HTR-8/SVneo (cell line): ENCODE results near the gene CDK5RAP3.
"Not testable (repeated sequence)": the region's sequence is repeated elsewhere in the genome, so short reads cannot be mapped to it uniquely, and the experiment has no call there.

Experiments
- DNase-seq: peaks from one replicate; pipeline ENCODE4 v3.0.0; 2011; ENCODE audit warnings: low spot score, mixed read lengths; ENCODE audit not compliant: insufficient read length
- FAIRE-seq: peaks from 2 replicates; lab custom pipeline; 2011; peaks lifted over from hg19 to GRCh38; lab: Jason Lieb, UNC

The CDK5RAP3 gene

GRCh38 chr17:48014595-48015111 lies 43.7 kb downstream of the CDK5RAP3 start:
- FAIRE-seq (no peak), DNase-seq (no peak)

DNA sequence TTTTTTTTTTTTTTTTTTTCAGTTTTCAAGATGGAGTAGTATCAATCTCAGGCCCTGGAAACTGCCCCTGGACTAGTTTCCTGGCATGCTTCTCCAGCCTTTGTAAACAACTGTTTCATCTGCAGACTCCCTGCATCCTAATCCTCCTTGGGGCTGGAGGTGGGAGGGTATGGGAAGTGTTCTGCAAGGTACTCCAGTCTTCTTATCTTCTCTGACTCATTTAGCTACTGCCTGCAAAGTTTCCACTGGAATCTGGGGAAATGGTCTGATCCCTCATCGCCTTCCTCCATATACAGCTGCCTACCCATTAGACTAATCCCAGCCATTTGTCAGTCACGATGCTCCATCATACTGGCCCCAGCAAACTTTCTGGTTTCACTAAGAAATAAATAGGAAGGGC lies 45.2 kb downstream of the CDK5RAP3 start:
- DNase-seq (no peak), FAIRE-seq (no peak)

DNA sequence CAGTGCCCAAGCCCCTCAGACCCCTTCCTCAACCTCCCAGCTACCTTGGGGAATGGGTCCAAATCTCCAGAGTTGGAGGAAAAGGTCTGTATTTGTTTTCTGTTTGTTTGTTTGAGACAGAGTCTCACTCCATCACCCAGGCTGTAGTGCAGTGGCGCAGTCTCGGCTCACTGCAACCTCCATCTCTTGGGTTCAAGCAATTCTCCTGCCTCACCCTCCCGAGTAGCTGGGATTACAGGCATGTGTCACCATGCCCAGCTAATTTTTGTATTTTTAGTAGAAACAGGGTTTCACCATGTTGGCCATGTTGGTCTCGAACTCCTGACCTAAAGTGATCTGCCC lies 46.9 kb downstream of the CDK5RAP3 start:
- not testable (repeated sequence) for FAIRE-seq, DNase-seq

DNA sequence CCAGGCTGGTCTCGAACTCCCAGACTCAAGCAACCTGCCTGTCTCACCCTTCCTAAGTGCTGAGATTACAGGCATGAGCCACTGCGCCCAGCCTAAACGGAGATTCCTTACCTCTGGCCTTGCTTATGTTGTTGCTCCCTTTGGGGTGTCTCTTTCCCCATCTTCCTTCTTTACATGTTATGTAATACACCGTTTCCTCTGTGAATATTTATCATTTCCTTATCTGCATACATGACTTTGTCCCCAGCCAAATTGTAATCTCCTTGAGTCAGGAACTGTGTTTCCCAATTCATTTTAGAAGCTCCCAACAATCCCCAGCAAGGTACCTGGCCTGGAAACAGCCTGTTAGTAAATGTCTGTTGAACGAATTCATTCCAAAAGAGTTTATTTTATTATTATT lies 51.0 kb downstream of the CDK5RAP3 start:
- DNase-seq (no peak), FAIRE-seq (no peak)

DNA sequence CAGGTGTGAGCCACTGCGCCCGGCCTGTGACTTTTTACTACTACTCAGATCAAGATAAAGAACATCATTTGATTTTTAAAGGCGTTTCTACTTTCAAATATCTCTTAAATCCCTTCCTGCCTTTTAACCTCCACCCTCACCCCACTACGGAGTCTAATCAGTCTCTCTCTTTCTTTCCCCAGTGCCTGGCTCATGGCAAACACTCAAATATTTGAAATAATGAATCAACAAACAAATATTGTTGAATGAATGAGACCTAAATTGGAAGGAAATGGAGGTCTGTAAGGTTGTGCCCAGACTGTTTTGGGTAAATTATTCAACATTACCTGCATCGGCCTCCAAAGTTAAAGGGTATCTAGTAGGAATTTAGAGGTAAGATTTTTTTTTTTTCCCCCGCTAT lies 52.0 kb downstream of the CDK5RAP3 start:
- DNase-seq (no peak), FAIRE-seq (no peak)

GRCh38 chr17:48023400-48024148 lies 52.7 kb downstream of the CDK5RAP3 start:
- FAIRE-seq: peak; percentile 64

GRCh38 chr17:48024149-48025039 lies 53.5 kb downstream of the CDK5RAP3 start:
- no peak for DNase-seq
- no peak for FAIRE-seq

More at GRCh38 chr17:48023400-48024148, 52.7 kb downstream of the CDK5RAP3 start:
- DNase-seq: peak; percentile 86

DNA sequence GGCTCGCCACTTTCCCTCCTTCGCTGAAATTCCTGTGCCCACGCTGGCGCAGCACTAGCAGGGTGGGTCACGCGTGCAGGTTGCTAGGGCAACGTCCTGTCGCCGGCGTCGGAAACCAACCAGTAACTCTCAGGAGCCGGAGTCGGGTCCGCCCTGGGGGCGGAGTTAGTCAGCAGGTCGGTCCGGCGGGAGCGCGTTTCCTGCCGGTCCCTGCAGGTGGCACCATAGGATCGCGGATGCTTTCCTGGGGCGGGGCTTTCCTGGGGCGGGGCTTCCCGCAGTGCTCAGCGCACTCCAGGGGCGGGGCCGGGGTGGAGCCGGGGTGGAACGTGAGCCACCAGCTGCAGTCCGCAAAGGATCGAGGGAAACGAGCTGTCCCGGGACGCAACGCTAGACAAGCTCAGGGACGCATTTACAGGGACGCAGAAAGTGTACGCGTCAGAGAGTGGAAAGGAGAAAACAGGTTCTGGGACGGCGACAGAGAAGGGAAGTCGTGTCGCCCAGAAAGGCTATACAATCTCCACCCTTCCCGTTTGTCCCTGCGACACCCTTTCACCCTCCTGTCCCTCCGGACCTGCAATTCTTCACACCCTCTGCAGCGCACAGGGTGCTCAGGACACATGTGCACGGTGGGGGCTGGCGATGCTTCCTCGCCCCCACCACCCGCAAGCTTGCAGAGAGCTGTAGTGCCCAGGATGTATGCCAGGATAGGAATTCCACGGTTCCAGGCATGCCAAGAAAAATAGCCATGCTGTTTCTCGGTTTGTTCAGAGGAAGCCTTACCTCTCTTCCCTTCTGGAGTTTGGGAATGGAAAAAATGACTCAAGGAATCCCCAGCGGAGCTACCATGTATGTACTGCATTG lies 54.4 kb downstream of the CDK5RAP3 start:
- DNase-seq (peak; percentile 99), FAIRE-seq (peak; percentile 99)

GRCh38 chr17:48025904-48026501 lies 55.1 kb downstream of the CDK5RAP3 start:
- DNase-seq (no peak), FAIRE-seq (no peak)

DNA sequence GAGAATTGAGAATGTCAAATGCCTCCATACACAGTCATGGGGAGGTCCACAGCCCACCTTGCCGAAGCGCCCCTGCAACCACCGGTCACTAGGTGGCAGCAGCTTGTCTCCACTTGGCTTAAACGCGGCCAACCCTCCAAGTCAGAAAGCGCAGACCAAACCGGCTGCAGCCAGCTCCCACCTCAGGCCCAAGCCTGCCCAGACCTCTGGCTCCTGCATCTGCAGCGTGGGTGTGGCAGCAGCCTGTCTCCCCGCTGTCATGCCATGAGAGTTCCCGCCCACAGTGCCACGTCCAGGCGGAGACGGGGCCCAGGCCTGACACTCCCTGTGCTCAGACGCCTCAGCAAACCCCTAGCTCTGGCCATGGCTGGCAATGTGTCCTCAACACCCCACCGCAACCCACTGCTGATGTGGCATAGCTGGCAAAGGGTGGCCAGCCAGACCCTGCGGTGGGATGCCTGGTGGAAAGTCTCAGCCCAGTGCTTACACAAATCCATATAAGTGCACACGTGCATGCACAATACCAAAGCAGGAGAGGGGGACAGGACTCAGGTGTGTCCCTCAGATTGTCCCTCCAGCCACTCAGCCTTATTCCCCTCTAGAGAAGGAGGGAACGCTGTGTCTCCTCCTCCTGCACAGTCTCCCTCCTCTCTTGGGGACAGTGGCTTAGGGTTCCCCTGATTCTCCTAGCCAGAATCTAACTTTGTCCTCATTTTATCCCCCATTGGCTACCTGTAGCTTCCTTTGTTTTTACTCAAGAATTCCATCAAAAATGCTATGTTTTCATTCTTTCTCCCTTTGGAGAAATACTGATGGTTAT lies 55.8 kb downstream of the CDK5RAP3 start:
- DNase-seq (peak; percentile 96), FAIRE-seq (peak; percentile 93)

- DNase-seq (no peak), FAIRE-seq (no peak)
Observed at GRCh38 chr17:48027322-48027981, 56.5 kb downstream of the CDK5RAP3 start.

DNA sequence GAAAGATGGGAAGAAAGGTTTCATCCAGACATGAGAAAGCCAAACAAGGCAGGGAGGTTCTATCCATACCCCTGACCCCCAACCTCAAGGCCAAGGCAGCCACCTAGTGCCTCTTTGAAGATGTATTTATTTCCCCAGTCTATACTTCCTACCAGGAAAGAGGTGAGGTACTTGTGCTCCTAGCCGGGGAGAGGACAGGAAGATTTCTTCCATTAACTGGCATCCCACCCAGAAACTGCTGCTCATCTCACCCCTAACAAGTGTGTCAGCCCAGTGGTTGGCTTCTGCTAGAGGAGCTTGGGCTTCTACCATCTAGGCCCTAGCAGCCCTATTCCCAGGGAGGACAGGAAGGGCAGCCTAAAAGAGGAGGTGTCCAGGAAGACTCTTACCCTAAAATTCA lies 57.8 kb downstream of the CDK5RAP3 start:
- FAIRE-seq (no peak), DNase-seq (no peak)

DNA sequence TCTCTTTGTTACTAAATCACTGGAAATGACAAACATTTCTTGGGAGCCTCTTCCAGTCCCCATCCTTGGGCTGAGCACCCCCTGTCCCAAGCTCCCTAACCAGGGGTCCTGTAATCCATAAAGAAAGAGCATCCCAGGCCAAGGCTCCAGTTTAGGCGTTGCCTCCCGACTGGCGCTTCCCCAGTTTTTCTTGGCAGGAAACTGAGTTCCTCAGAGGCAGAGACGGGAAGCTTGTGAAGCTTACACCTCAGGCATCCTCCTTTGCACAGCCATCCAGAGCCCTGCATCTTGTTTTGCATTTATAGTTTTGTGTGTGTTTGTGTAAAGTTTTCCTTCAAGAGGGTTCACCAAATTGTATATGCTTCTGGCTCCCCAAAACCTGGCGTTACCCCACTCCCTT lies 59.6 kb downstream of the CDK5RAP3 start:
- no peak for DNase-seq
- no peak for FAIRE-seq
